ENCODE data around the gene APMAP. TPM values are rescaled to one million over a fixed set of nuclear protein-coding genes. Genes with fewer than 3 reads are reported as not detected.

APMAP gene
- total and polyA plus RNA-seq, 2 of the 13 experiments (the other 11 are each of a cell fraction or from before 2014, with no cell fraction given) = 168 to 214 TPM

GRCh38 chr20:24917797-24918578 is 74.6 kb downstream of the APMAP start (continued):
- TF ChIP-seq, protein P1, sequence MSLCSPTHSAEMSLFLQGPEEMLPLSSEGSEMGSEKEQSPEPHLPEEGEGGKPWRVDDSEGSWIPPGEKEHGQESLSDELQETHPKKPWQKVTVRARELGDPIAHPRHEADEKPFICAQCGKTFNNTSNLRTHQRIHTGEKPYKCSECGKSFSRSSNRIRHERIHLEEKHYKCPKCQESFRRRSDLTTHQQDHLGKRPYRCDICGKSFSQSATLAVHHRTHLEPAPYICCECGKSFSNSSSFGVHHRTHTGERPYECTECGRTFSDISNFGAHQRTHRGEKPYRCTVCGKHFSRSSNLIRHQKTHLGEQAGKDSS (CRISPR knock-in tag; IDR thresholded peaks at IDR 0.05; ENCODE audit: borderline replicate concordance, low read depth) = no peak
- no peak for TF ChIP-seq ZBTB46 (CRISPR knock-in tag; IDR thresholded peaks at IDR 0.05; ENCODE audit: borderline replicate concordance)
- TF ChIP-seq, protein P2, sequence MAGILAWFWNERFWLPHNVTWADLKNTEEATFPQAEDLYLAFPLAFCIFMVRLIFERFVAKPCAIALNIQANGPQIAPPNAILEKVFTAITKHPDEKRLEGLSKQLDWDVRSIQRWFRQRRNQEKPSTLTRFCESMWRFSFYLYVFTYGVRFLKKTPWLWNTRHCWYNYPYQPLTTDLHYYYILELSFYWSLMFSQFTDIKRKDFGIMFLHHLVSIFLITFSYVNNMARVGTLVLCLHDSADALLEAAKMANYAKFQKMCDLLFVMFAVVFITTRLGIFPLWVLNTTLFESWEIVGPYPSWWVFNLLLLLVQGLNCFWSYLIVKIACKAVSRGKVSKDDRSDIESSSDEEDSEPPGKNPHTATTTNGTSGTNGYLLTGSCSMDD (CRISPR knock-in tag; IDR thresholded peaks at IDR 0.05) = no peak
- TF ChIP-seq, protein P3, sequence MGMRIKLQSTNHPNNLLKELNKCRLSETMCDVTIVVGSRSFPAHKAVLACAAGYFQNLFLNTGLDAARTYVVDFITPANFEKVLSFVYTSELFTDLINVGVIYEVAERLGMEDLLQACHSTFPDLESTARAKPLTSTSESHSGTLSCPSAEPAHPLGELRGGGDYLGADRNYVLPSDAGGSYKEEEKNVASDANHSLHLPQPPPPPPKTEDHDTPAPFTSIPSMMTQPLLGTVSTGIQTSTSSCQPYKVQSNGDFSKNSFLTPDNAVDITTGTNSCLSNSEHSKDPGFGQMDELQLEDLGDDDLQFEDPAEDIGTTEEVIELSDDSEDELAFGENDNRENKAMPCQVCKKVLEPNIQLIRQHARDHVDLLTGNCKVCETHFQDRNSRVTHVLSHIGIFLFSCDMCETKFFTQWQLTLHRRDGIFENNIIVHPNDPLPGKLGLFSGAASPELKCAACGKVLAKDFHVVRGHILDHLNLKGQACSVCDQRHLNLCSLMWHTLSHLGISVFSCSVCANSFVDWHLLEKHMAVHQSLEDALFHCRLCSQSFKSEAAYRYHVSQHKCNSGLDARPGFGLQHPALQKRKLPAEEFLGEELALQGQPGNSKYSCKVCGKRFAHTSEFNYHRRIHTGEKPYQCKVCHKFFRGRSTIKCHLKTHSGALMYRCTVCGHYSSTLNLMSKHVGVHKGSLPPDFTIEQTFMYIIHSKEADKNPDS (CRISPR knock-in tag; IDR thresholded peaks at IDR 0.05) = no peak
- TF ChIP-seq, protein P4, sequence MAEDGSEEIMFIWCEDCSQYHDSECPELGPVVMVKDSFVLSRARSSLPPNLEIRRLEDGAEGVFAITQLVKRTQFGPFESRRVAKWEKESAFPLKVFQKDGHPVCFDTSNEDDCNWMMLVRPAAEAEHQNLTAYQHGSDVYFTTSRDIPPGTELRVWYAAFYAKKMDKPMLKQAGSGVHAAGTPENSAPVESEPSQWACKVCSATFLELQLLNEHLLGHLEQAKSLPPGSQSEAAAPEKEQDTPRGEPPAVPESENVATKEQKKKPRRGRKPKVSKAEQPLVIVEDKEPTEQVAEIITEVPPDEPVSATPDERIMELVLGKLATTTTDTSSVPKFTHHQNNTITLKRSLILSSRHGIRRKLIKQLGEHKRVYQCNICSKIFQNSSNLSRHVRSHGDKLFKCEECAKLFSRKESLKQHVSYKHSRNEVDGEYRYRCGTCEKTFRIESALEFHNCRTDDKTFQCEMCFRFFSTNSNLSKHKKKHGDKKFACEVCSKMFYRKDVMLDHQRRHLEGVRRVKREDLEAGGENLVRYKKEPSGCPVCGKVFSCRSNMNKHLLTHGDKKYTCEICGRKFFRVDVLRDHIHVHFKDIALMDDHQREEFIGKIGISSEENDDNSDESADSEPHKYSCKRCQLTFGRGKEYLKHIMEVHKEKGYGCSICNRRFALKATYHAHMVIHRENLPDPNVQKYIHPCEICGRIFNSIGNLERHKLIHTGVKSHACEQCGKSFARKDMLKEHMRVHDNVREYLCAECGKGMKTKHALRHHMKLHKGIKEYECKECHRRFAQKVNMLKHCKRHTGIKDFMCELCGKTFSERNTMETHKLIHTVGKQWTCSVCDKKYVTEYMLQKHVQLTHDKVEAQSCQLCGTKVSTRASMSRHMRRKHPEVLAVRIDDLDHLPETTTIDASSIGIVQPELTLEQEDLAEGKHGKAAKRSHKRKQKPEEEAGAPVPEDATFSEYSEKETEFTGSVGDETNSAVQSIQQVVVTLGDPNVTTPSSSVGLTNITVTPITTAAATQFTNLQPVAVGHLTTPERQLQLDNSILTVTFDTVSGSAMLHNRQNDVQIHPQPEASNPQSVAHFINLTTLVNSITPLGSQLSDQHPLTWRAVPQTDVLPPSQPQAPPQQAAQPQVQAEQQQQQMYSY (CRISPR knock-in tag; IDR thresholded peaks at IDR 0.05) = no peak
- no peak for TF ChIP-seq LRRFIP1 (CRISPR knock-in tag; conservative IDR thresholded peaks at IDR 0.05)
- no peak for TF ChIP-seq ZNF44 (CRISPR knock-in tag; IDR thresholded peaks at IDR 0.05)
- TF ChIP-seq ZFP36L1 (CRISPR knock-in tag; IDR thresholded peaks at IDR 0.05) = no peak

Data from HepG2 (cell line).